Activated naive CD8-positive, alpha-beta T cell treated with anti-CD3 and anti-CD28 coated beads for 36 hours (primary cell): ENCODE measurements around the gene CSF2RB. TPM values are rescaled to one million over a fixed set of nuclear protein-coding genes. Genes with fewer than 3 reads are reported as not detected.

ENCODE experiments used
- DNase-seq: peaks from one replicate; pipeline ENCODE4 v3.0.0; 2021
- H3K27ac Mint-ChIP-seq: one replicate; pipeline ENCODE4 v1.8.0; 2022; ENCODE audit warnings: mild to moderate bottlenecking, moderate library complexity, mixed read lengths
- H3K27me3 Mint-ChIP-seq: one replicate; pipeline ENCODE4 v1.8.0; 2022; ENCODE audit warnings: mild to moderate bottlenecking, mixed read lengths
- H3K36me3 Mint-ChIP-seq: one replicate; pipeline ENCODE4 v1.8.0; 2021; ENCODE audit warnings: mild to moderate bottlenecking, mixed read lengths
- H3K4me1 Mint-ChIP-seq: one replicate; pipeline ENCODE4 v1.8.0; 2021; ENCODE audit warnings: mixed read lengths
- H3K4me3 Mint-ChIP-seq: one replicate; pipeline ENCODE4 v1.8.0; 2022; ENCODE audit warnings: mild to moderate bottlenecking, moderate library complexity, mixed read lengths
- H3K9me3 Mint-ChIP-seq: one replicate; pipeline ENCODE4 v1.8.0; 2022; ENCODE audit warnings: mixed read lengths
- total RNA-seq, 2 experiments: library from RNA; stranded (reverse); gene quantifications; one replicate each; pipeline ENCODE4 v1.2.3, GENCODE V29; 2021

The CSF2RB gene
- total RNA-seq, 2 experiments from 2014 or later = 0.14 to 0.31 TPM

- H3K9me3 Mint-ChIP-seq = no peaks in the 10 kb centered on the region
- no peaks in the 10 kb centered on the region for H3K36me3 Mint-ChIP-seq
- DNase-seq = no peak
- H3K4me1 Mint-ChIP-seq = no peaks in the 10 kb centered on the region
- no peak overlapping the region for H3K27ac Mint-ChIP-seq
- no peak overlapping the region for H3K4me3 Mint-ChIP-seq
- H3K27me3 Mint-ChIP-seq = peaks cover 21% of the 10 kb centered on the region
Observed at GRCh38 chr22:36922711-36923110, 9.3 kb downstream of the CSF2RB start.

GRCh38 chr22:36923131-36923788, 9.8 kb downstream of the CSF2RB start:
- Mint-ChIP-seq H3K9me3 (no peaks in the 10 kb centered on the region), H3K4me1 (no peaks in the 10 kb centered on the region), H3K27me3 (peaks cover 21% of the 10 kb centered on the region), H3K36me3 (no peaks in the 10 kb centered on the region), H3K27ac (no peak overlapping the region), H3K4me3 (no peak overlapping the region)
- DNase-seq = no peak

GRCh38 chr22:36924151-36924698, 10.8 kb downstream of the CSF2RB start:
- no peaks in the 10 kb centered on the region for H3K4me1 Mint-ChIP-seq
- H3K27ac Mint-ChIP-seq = no peak overlapping the region
- peaks cover 21% of the 10 kb centered on the region for H3K27me3 Mint-ChIP-seq
- DNase-seq = no peak
- H3K9me3 Mint-ChIP-seq = no peaks in the 10 kb centered on the region
- H3K4me3 Mint-ChIP-seq = no peak overlapping the region
- no peaks in the 10 kb centered on the region for H3K36me3 Mint-ChIP-seq

- Mint-ChIP-seq H3K36me3 (no peaks in the 10 kb centered on the region), H3K27me3 (peaks cover 16% of the 10 kb centered on the region), H3K9me3 (no peaks in the 10 kb centered on the region), H3K4me1 (no peaks in the 10 kb centered on the region), H3K4me3 (no peak overlapping the region), H3K27ac (no peak overlapping the region)
- no peak for DNase-seq
Observed at GRCh38 chr22:36925388-36926290, 12.2 kb downstream of the CSF2RB start.

- H3K27ac Mint-ChIP-seq = no peak overlapping the region
- H3K36me3 Mint-ChIP-seq = no peaks in the 10 kb centered on the region
- no peak for DNase-seq
- no peak overlapping the region for H3K4me3 Mint-ChIP-seq
- no peaks in the 10 kb centered on the region for H3K4me1 Mint-ChIP-seq
- H3K9me3 Mint-ChIP-seq = no peaks in the 10 kb centered on the region
- H3K27me3 Mint-ChIP-seq = peaks cover 11% of the 10 kb centered on the region
Observed at GRCh38 chr22:36926309-36926708, 12.9 kb downstream of the CSF2RB start.

GRCh38 chr22:36926721-36927435, 13.4 kb downstream of the CSF2RB start:
- H3K4me3 Mint-ChIP-seq = no peak overlapping the region
- H3K27ac Mint-ChIP-seq = no peak overlapping the region
- H3K27me3 Mint-ChIP-seq = peaks cover 10% of the 10 kb centered on the region
- no peaks in the 10 kb centered on the region for H3K9me3 Mint-ChIP-seq
- no peaks in the 10 kb centered on the region for H3K4me1 Mint-ChIP-seq
- no peak for DNase-seq
- H3K36me3 Mint-ChIP-seq = no peaks in the 10 kb centered on the region

GRCh38 chr22:36927671-36928070, 14.2 kb downstream of the CSF2RB start:
- no peaks in the 10 kb centered on the region for H3K36me3 Mint-ChIP-seq
- H3K27me3 Mint-ChIP-seq = peaks cover 10% of the 10 kb centered on the region
- H3K27ac Mint-ChIP-seq = no peak overlapping the region
- DNase-seq = no peak
- no peak overlapping the region for H3K4me3 Mint-ChIP-seq
- no peaks in the 10 kb centered on the region for H3K4me1 Mint-ChIP-seq
- H3K9me3 Mint-ChIP-seq = no peaks in the 10 kb centered on the region

GRCh38 chr22:36928196-36928595, 14.8 kb downstream of the CSF2RB start:
- Mint-ChIP-seq H3K4me3 (no peak overlapping the region), H3K27ac (no peak overlapping the region), H3K27me3 (peaks cover 10% of the 10 kb centered on the region), H3K36me3 (no peaks in the 10 kb centered on the region), H3K4me1 (no peaks in the 10 kb centered on the region), H3K9me3 (no peaks in the 10 kb centered on the region)
- no peak for DNase-seq

GRCh38 chr22:36928786-36929535, 15.5 kb downstream of the CSF2RB start:
- Mint-ChIP-seq H3K36me3 (no peaks in the 10 kb centered on the region), H3K27ac (no peak overlapping the region), H3K4me3 (no peak overlapping the region), H3K9me3 (no peaks in the 10 kb centered on the region), H3K27me3 (peaks cover 10% of the 10 kb centered on the region), H3K4me1 (no peaks in the 10 kb centered on the region)
- no peak for DNase-seq

GRCh38 chr22:36929621-36930020, 16.2 kb downstream of the CSF2RB start:
- H3K9me3 Mint-ChIP-seq = no peaks in the 10 kb centered on the region
- H3K27me3 Mint-ChIP-seq = peaks cover 10% of the 10 kb centered on the region
- no peak for DNase-seq
- H3K27ac Mint-ChIP-seq = no peak overlapping the region
- no peak overlapping the region for H3K4me3 Mint-ChIP-seq
- no peaks in the 10 kb centered on the region for H3K36me3 Mint-ChIP-seq
- no peaks in the 10 kb centered on the region for H3K4me1 Mint-ChIP-seq

- no peak for DNase-seq
- H3K4me1 Mint-ChIP-seq = no peaks in the 10 kb centered on the region
- H3K27ac Mint-ChIP-seq = no peak overlapping the region
Observed at GRCh38 chr22:36930041-36930935, 16.9 kb downstream of the CSF2RB start.

GRCh38 chr22:36931446-36931845, 18.0 kb downstream of the CSF2RB start:
- no peak overlapping the region for H3K4me3 Mint-ChIP-seq
- H3K4me1 Mint-ChIP-seq = no peaks in the 10 kb centered on the region
- no peak overlapping the region for H3K27ac Mint-ChIP-seq
- DNase-seq = no peak
- no peaks in the 10 kb centered on the region for H3K36me3 Mint-ChIP-seq
- H3K9me3 Mint-ChIP-seq = no peaks in the 10 kb centered on the region
- no peaks in the 10 kb centered on the region for H3K27me3 Mint-ChIP-seq

More at GRCh38 chr22:36930041-36930935, 16.9 kb downstream of the CSF2RB start:
- Mint-ChIP-seq H3K9me3 (no peaks in the 10 kb centered on the region), H3K36me3 (no peaks in the 10 kb centered on the region), H3K4me3 (no peak overlapping the region), H3K27me3 (peaks cover 5% of the 10 kb centered on the region)

GRCh38 chr22:36933629-36934417, 20.4 kb downstream of the CSF2RB start:
- Mint-ChIP-seq H3K27ac (no peak overlapping the region), H3K9me3 (no peaks in the 10 kb centered on the region), H3K36me3 (no peaks in the 10 kb centered on the region), H3K4me3 (no peak overlapping the region), H3K4me1 (no peaks in the 10 kb centered on the region), H3K27me3 (no peaks in the 10 kb centered on the region)
- no peak for DNase-seq
